Measurements from ENCODE around the gene RSU1. TPM values are rescaled to one million over a fixed set of nuclear protein-coding genes. Genes with fewer than 3 reads are reported as not detected.

RSU1 gene
- total RNA-seq, 6 donors from 2014 or later = 36.7 to 81.4 (median 48.0) TPM

DNA sequence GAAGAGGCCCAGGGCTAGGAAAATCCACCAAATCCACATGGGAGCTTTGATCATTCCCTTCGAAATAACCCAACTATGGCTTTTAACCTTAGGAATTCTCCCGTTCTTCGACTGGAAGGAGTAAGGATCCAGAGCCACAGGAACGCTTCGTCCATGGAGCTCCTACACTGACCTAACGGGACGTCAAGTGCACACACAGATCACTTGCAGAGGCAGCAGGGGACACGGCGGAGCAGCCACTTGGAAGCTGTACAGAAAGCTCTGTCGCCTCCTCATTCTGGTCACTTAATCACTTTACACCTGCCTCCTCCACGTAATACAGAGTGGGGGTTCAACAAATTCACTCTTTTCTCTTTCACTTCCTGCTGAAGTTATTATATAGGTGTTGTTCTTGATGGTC lies 43.9 kb downstream of the RSU1 start:
- ATAC-seq (ENCODE audit: low FRiP score in 2 of 2) (no peak), DNase-seq (no peak)
- H3K4me3 ChIP-seq = no peak overlapping the region
- H3K27me3 ChIP-seq = no peaks in the 10 kb centered on the region
- H3K27ac ChIP-seq = no peak overlapping the region
- H3K4me1 ChIP-seq = peaks cover 2 to 9% (median 6%) of the 10 kb centered on the region in 4 donors
- no peaks in the 10 kb centered on the region for H3K36me3 ChIP-seq
- no peaks in the 10 kb centered on the region for H3K9me3 ChIP-seq
- TF ChIP-seq EP300 (IDR thresholded peaks at IDR 0.05) (no peak), POLR2AphosphoS5 (IDR thresholded peaks at IDR 0.05) (no peak), POLR2A (IDR thresholded peaks at IDR 0.05) (no peak)
- TF ChIP-seq, protein P1, sequence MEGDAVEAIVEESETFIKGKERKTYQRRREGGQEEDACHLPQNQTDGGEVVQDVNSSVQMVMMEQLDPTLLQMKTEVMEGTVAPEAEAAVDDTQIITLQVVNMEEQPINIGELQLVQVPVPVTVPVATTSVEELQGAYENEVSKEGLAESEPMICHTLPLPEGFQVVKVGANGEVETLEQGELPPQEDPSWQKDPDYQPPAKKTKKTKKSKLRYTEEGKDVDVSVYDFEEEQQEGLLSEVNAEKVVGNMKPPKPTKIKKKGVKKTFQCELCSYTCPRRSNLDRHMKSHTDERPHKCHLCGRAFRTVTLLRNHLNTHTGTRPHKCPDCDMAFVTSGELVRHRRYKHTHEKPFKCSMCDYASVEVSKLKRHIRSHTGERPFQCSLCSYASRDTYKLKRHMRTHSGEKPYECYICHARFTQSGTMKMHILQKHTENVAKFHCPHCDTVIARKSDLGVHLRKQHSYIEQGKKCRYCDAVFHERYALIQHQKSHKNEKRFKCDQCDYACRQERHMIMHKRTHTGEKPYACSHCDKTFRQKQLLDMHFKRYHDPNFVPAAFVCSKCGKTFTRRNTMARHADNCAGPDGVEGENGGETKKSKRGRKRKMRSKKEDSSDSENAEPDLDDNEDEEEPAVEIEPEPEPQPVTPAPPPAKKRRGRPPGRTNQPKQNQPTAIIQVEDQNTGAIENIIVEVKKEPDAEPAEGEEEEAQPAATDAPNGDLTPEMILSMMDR (IDR thresholded peaks at IDR 0.05) = no peak
- WGBS, 2 donors = 82 to 89% methylated on average over 11 of the region's 11 CpGs

- TF ChIP-seq POLR2A (IDR thresholded peaks at IDR 0.05) = no peak
- TF ChIP-seq, protein P1 (IDR thresholded peaks at IDR 0.05) = no peak
- ATAC-seq (ENCODE audit: low FRiP score in 2 of 2) (peak in 1 of 2 donors; percentile 81), DNase-seq (peak in 1 of 2 donors; percentile 52)
- Histone ChIP-seq H3K9me3 (no peaks in the 10 kb centered on the region), H3K36me3 (no peaks in the 10 kb centered on the region), H3K27ac (no peak overlapping the region), H3K27me3 (no peaks in the 10 kb centered on the region), H3K4me3 (no peak overlapping the region), H3K4me1 (no peaks in the 10 kb centered on the region)
- WGBS, 2 donors = 92 to 93% methylated on average over 6 of the region's 6 CpGs
Observed at GRCh38 chr10:16770670-16771069, 46.6 kb downstream of the RSU1 start.

- ATAC-seq (ENCODE audit: low FRiP score in 2 of 2) = no peak
- H3K4me3 ChIP-seq = no peak overlapping the region
- no peak overlapping the region for H3K27ac ChIP-seq
- no peaks in the 10 kb centered on the region for H3K9me3 ChIP-seq
- TF ChIP-seq POLR2AphosphoS5 (IDR thresholded peaks at IDR 0.05) = no peak
- no peak for TF ChIP-seq EP300 (IDR thresholded peaks at IDR 0.05)
- TF ChIP-seq POLR2A (IDR thresholded peaks at IDR 0.05) = no peak
- TF ChIP-seq, protein P1 (IDR thresholded peaks at IDR 0.05) = no peak
- DNase-seq = no peak
- WGBS, 2 donors = 94 to 97% methylated on average over 6 to 8 of the region's 8 CpGs
- no peaks in the 10 kb centered on the region for H3K27me3 ChIP-seq
- no peaks in the 10 kb centered on the region for H3K4me1 ChIP-seq
- no peaks in the 10 kb centered on the region for H3K36me3 ChIP-seq
Observed at GRCh38 chr10:16770141-16770540, 47.1 kb downstream of the RSU1 start.

DNA sequence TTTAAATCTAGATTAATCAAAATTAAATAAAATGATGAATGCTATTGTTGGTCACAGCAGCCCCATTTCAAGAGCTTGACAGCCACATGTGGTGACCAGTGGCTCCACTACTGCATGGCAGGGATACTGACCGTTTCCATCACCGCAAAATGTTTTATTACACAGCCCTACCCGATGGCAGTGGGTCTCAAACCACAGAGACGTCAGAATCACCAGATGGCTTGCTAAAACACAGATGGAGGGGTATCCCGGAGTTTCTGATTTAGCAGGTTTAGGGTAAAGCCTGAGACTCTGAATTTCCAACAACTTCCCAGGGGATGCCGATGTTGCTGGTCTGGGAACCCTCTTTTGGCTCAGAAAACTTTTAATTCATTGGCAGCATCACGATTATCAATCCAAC lies 47.9 kb downstream of the RSU1 start:
- no peaks in the 10 kb centered on the region for H3K4me1 ChIP-seq
- no peak overlapping the region for H3K4me3 ChIP-seq
- no peaks in the 10 kb centered on the region for H3K36me3 ChIP-seq
- H3K9me3 ChIP-seq = no peaks in the 10 kb centered on the region
- 97 to 99% methylated on average over 7 of the region's 7 CpGs for WGBS, 2 donors
- TF ChIP-seq POLR2AphosphoS5 (IDR thresholded peaks at IDR 0.05) (no peak), EP300 (IDR thresholded peaks at IDR 0.05) (no peak), POLR2A (IDR thresholded peaks at IDR 0.05) (no peak)
- TF ChIP-seq, protein P1 (IDR thresholded peaks at IDR 0.05) = no peak
- ATAC-seq (ENCODE audit: low FRiP score in 2 of 2) (no peak), DNase-seq (no peak)
- no peaks in the 10 kb centered on the region for H3K27me3 ChIP-seq
- H3K27ac ChIP-seq = no peak overlapping the region

DNA sequence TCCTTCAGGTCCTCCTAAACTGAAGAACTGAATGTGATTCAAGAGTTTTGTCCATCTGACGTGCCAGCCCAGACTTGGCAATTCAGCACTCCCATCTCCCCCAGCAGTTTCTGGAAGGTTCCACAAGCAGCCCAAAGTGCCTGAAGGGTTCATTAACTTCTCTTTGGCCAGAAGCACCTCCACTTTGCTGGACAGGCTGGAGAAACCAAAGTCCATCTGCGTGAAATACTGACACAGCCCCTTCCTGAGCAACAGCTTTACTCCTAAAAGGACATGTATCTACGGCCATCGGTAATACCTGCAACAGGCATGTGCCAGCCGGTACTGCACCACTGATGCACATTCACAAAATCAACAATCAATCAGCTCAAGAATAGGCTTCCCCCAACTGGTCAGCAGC lies 48.5 kb downstream of the RSU1 start:
- Histone ChIP-seq H3K4me3 (no peak overlapping the region), H3K4me1 (no peaks in the 10 kb centered on the region), H3K27ac (no peak overlapping the region)

More for the DNA sequence above, 48.5 kb downstream of the RSU1 start:
- 90 to 98% methylated on average over 2 to 5 of the region's 5 CpGs for WGBS, 2 donors
- DNase-seq (no peak), ATAC-seq (ENCODE audit: low FRiP score in 2 of 2) (no peak)
- Histone ChIP-seq H3K36me3 (no peaks in the 10 kb centered on the region), H3K9me3 (no peaks in the 10 kb centered on the region), H3K27me3 (no peaks in the 10 kb centered on the region)
- TF ChIP-seq POLR2AphosphoS5 (IDR thresholded peaks at IDR 0.05) = no peak
- TF ChIP-seq POLR2A (IDR thresholded peaks at IDR 0.05) = no peak
- TF ChIP-seq, protein P1 (IDR thresholded peaks at IDR 0.05) = no peak
- no peak for TF ChIP-seq EP300 (IDR thresholded peaks at IDR 0.05)
